ENCODE measurements around the gene TCEANC.

GRCh38 chrX:13669246-13669737 is 16.4 kb downstream of the TCEANC start:
- TF ChIP-seq ZNF384 (IDR thresholded peaks at IDR 0.05): no peak
- no peak for TF ChIP-seq SP1 (IDR thresholded peaks at IDR 0.05)
- no peak for TF ChIP-seq SUZ12 (IDR thresholded peaks at IDR 0.05)
- TF ChIP-seq LEF1 (IDR thresholded peaks at IDR 0.05; ENCODE audit: borderline replicate concordance): no peak
- TF ChIP-seq HDGF (IDR thresholded peaks at IDR 0.05; ENCODE audit: borderline replicate concordance): no peak
- no peak for TF ChIP-seq PKNOX1 (IDR thresholded peaks at IDR 0.05)

All from HEK293T (cell line).